ENCODE data around the gene SMARCAD1. TPM values are rescaled to one million over a fixed set of nuclear protein-coding genes. Genes with fewer than 3 reads are reported as not detected.

SMARCAD1 gene
- total RNA-seq, 2 donors from 2014 or later, result 16.2 to 16.7 TPM

GRCh38 chr4:94168321-94168720, 39.3 kb upstream of the SMARCAD1 start:
- DNase-seq (ENCODE audit: low spot score) (no peak), ATAC-seq (ENCODE audit: insufficient number of reproducible peaks, low FRiP score, low read depth) (no peak)
- no peak for TF ChIP-seq CTCF (IDR thresholded peaks at IDR 0.05)
- Histone ChIP-seq H3K36me3 (no peaks in the 10 kb centered on the region), H3K4me3 (no peak overlapping the region), H3K9me3 (no peaks in the 10 kb centered on the region), H3K4me1 (ENCODE audit: control insufficient read depth in 1 of 2, low read depth in 2 of 2) (no peaks in the 10 kb centered on the region), H3K27ac (no peak overlapping the region), H3K27me3 (replicated peaks; ENCODE audit: insufficient read depth) (no peaks in the 10 kb centered on the region)

- Histone ChIP-seq H3K4me1 (ENCODE audit: control insufficient read depth in 1 of 2, low read depth in 2 of 2) (no peaks in the 10 kb centered on the region), H3K27ac (no peak overlapping the region), H3K9me3 (no peaks in the 10 kb centered on the region), H3K27me3 (replicated peaks; ENCODE audit: insufficient read depth) (no peaks in the 10 kb centered on the region), H3K36me3 (no peaks in the 10 kb centered on the region), H3K4me3 (no peak overlapping the region)
- ATAC-seq (ENCODE audit: insufficient number of reproducible peaks, low FRiP score, low read depth), result no peak
- no peak for DNase-seq (ENCODE audit: low spot score)
- no peak for TF ChIP-seq CTCF (IDR thresholded peaks at IDR 0.05)
These were observed 37.8 kb upstream of the SMARCAD1 start for GRCh38 chr4:94169803-94170372.

GRCh38 chr4:94171616-94172015, 36.0 kb upstream of the SMARCAD1 start:
- H3K4me3 ChIP-seq, result no peak overlapping the region
- H3K36me3 ChIP-seq, result no peaks in the 10 kb centered on the region
- H3K9me3 ChIP-seq, result no peaks in the 10 kb centered on the region
- H3K27me3 ChIP-seq (replicated peaks; ENCODE audit: insufficient read depth), result no peaks in the 10 kb centered on the region
- no peaks in the 10 kb centered on the region for H3K4me1 ChIP-seq (ENCODE audit: control insufficient read depth in 1 of 2, low read depth in 2 of 2)
- TF ChIP-seq CTCF (IDR thresholded peaks at IDR 0.05), result peak; percentile 25
- DNase-seq (ENCODE audit: low spot score) (no peak), ATAC-seq (ENCODE audit: insufficient number of reproducible peaks, low FRiP score, low read depth) (no peak)
- H3K27ac ChIP-seq, result no peak overlapping the region

- ATAC-seq (ENCODE audit: insufficient number of reproducible peaks, low FRiP score, low read depth) (no peak), DNase-seq (ENCODE audit: low spot score) (no peak)
- no peak overlapping the region for H3K4me3 ChIP-seq
- no peaks in the 10 kb centered on the region for H3K4me1 ChIP-seq (ENCODE audit: control insufficient read depth in 1 of 2, low read depth in 2 of 2)
- H3K9me3 ChIP-seq, result no peaks in the 10 kb centered on the region
- no peaks in the 10 kb centered on the region for H3K36me3 ChIP-seq
- H3K27ac ChIP-seq, result no peak overlapping the region
- no peaks in the 10 kb centered on the region for H3K27me3 ChIP-seq (replicated peaks; ENCODE audit: insufficient read depth)
- no peak for TF ChIP-seq CTCF (IDR thresholded peaks at IDR 0.05)
These were observed 32.0 kb upstream of the SMARCAD1 start for GRCh38 chr4:94175553-94176261.

GRCh38 chr4:94177822-94178221, 29.8 kb upstream of the SMARCAD1 start:
- DNase-seq (ENCODE audit: low spot score) (no peak), ATAC-seq (ENCODE audit: insufficient number of reproducible peaks, low FRiP score, low read depth) (no peak)
- Histone ChIP-seq H3K27me3 (replicated peaks; ENCODE audit: insufficient read depth) (no peaks in the 10 kb centered on the region), H3K27ac (no peak overlapping the region), H3K36me3 (no peaks in the 10 kb centered on the region), H3K4me1 (ENCODE audit: control insufficient read depth in 1 of 2, low read depth in 2 of 2) (no peaks in the 10 kb centered on the region), H3K4me3 (no peak overlapping the region), H3K9me3 (no peaks in the 10 kb centered on the region)
- TF ChIP-seq CTCF (IDR thresholded peaks at IDR 0.05), result no peak
